Measurements from ENCODE around the gene PPM1J. TPM values are rescaled to one million over a fixed set of nuclear protein-coding genes. Genes with fewer than 3 reads are reported as not detected.

Gene PPM1J
- total and polyA plus RNA-seq, 2 of the 13 experiments (the other 11 are each of a cell fraction or from before 2014, with no cell fraction given) = 0.07 to 0.22 TPM

GRCh38 chr1:112688781-112689193, 26.3 kb downstream of the PPM1J start (continued):
- TF ChIP-seq ZNF296 (CRISPR knock-in tag; conservative IDR thresholded peaks at IDR 0.05) (no peak), THAP7 (CRISPR knock-in tag; IDR thresholded peaks at IDR 0.05) (no peak), ZBTB37 (CRISPR knock-in tag; IDR thresholded peaks at IDR 0.05) (no peak)

GRCh38 chr1:112687785-112688496, 27.2 kb downstream of the PPM1J start:
- no peaks in the 10 kb centered on the region for H3K4me1 ChIP-seq (ENCODE audit: insufficient read depth, low read length)
- ChIA-PET POLR2A (no interaction called here), CTCF (ENCODE audit: low intra/inter-chr PET ratio, low total read pairs) (no interaction called here)
- no TSS peak for BruUV-seq (replicated peaks)
- no peak overlapping the region for H3K9ac ChIP-seq (ENCODE audit: insufficient read depth, low read depth, low read length)
- WGBS (ENCODE audit: low lambda C conversion rate) = 93% methylated on average over 12 of the region's 13 CpGs
- H3K36me3 ChIP-seq (replicated peaks in 1 of 2; ENCODE audit: control insufficient read depth in 1 of 2, insufficient read depth in 2 of 2, low read length in 2 of 2) = peaks cover 11 to 33% of the 10 kb centered on the region in 2 experiments
- ATAC-seq = no peak
- in situ Hi-C loops (cut with HindIII; ENCODE audit: extremely low pct_ligation_motif_present, low pct_unique_long_range_greater_than_20kb) = no loop called here
- intact Hi-C loops (cut with micrococcal nuclease; ENCODE audit: unreplicated experiment) = no loop called here
- H3K4me3 ChIP-seq (replicated peaks in 1 of 3; ENCODE audit: insufficient read depth in 1 of 3, low read depth in 2 of 3, low read length in 3 of 3) = no peak overlapping the region
- peaks cover 14% of the 10 kb centered on the region for H3K79me2 ChIP-seq (ENCODE audit: insufficient read depth, low read length)
- no peak overlapping the region for H2AFZ ChIP-seq (ENCODE audit: low read length)
- H3K27me3 ChIP-seq (ENCODE audit: control insufficient read depth in 1 of 2, insufficient read depth in 2 of 2, low read length in 2 of 2) = no peaks in the 10 kb centered on the region
- DNase-seq (ENCODE audit: low spot score) = no peak
- no peak overlapping the region for H3K4me2 ChIP-seq (ENCODE audit: low read depth, low read length)
- no peak overlapping the region for H3K27ac ChIP-seq (ENCODE audit: extremely low read length, insufficient read depth, low read length)
- H3K9me3 ChIP-seq (ENCODE audit: low read length) = no peaks in the 10 kb centered on the region
- H4K20me1 ChIP-seq (ENCODE audit: insufficient read depth, low read length) = no peaks in the 10 kb centered on the region
- FAIRE-seq = no peak
- TF ChIP-seq ZKSCAN1 (IDR thresholded peaks at IDR 0.05; ENCODE audit: low read length) (no peak), MYC (CRISPR knock-in tag; IDR thresholded peaks at IDR 0.05; ENCODE audit: borderline replicate concordance) (no peak), NFIB (CRISPR knock-in tag; IDR thresholded peaks at IDR 0.05; ENCODE audit: borderline replicate concordance) (no peak), ZNF484 (CRISPR knock-in tag; IDR thresholded peaks at IDR 0.05; ENCODE audit: borderline replicate concordance, low read depth) (no peak), ZNF646 (CRISPR knock-in tag; IDR thresholded peaks at IDR 0.05) (no peak), NFE2L2 (IDR thresholded peaks at IDR 0.05; ENCODE audit: low read length) (no peak), SIX1 (CRISPR knock-in tag; IDR thresholded peaks at IDR 0.05; ENCODE audit: borderline replicate concordance) (no peak)

All from HepG2 (cell line).